Measurements from ENCODE around the gene CSF1.

CSF1 gene

GRCh38 chr1:109906839-109907180 is 3.8 kb upstream of the CSF1 start:
- in situ Hi-C loops (cut with MboI; ENCODE audit: low pct_unique_long_range_greater_than_20kb, low sequenced_read_pairs, unreplicated experiment): no loop called here
- DNase-seq (ENCODE audit: low spot score): no peak
- TF ChIP-seq CTCF (IDR thresholded peaks at IDR 0.05; ENCODE audit: extremely low read depth, insufficient read depth, missing control alignments): no peak

GRCh38 chr1:109907190-109907774 is 3.4 kb upstream of the CSF1 start:
- no peak for DNase-seq (ENCODE audit: low spot score)
- in situ Hi-C loops (cut with MboI; ENCODE audit: low pct_unique_long_range_greater_than_20kb, low sequenced_read_pairs, unreplicated experiment): no loop called here
- TF ChIP-seq CTCF (IDR thresholded peaks at IDR 0.05; ENCODE audit: extremely low read depth, insufficient read depth, missing control alignments): no peak

- no peak for DNase-seq (ENCODE audit: low spot score)
- no peak for TF ChIP-seq CTCF (IDR thresholded peaks at IDR 0.05; ENCODE audit: extremely low read depth, insufficient read depth, missing control alignments)
- in situ Hi-C loops (cut with MboI; ENCODE audit: low pct_unique_long_range_greater_than_20kb, low sequenced_read_pairs, unreplicated experiment): no loop called here
Observed at GRCh38 chr1:109908836-109909235, 1.8 kb upstream of the CSF1 start.

GRCh38 chr1:109909561-109909960 is 1.1 kb upstream of the CSF1 start:
- no peak for DNase-seq (ENCODE audit: low spot score)
- no peak for TF ChIP-seq CTCF (IDR thresholded peaks at IDR 0.05; ENCODE audit: extremely low read depth, insufficient read depth, missing control alignments)
- in situ Hi-C loops (cut with MboI; ENCODE audit: low pct_unique_long_range_greater_than_20kb, low sequenced_read_pairs, unreplicated experiment): no loop called here

- in situ Hi-C loops (cut with MboI; ENCODE audit: low pct_unique_long_range_greater_than_20kb, low sequenced_read_pairs, unreplicated experiment): no loop called here
- DNase-seq (ENCODE audit: low spot score): peak; percentile 57
- TF ChIP-seq CTCF (IDR thresholded peaks at IDR 0.05; ENCODE audit: extremely low read depth, insufficient read depth, missing control alignments): no peak
Observed at GRCh38 chr1:109910963-109911798, 532 bp downstream of the CSF1 start.

GRCh38 chr1:109912214-109912861 is 1.7 kb downstream of the CSF1 start:
- no peak for DNase-seq (ENCODE audit: low spot score)
- no peak for TF ChIP-seq CTCF (IDR thresholded peaks at IDR 0.05; ENCODE audit: extremely low read depth, insufficient read depth, missing control alignments)
- in situ Hi-C loops (cut with MboI; ENCODE audit: low pct_unique_long_range_greater_than_20kb, low sequenced_read_pairs, unreplicated experiment): no loop called here
